HG02623 (cell line): ENCODE results near the gene UBE2L3.
"Not testable (repeated sequence)": the region's sequence is repeated elsewhere in the genome, so short reads cannot be mapped to it uniquely, and the experiment has no call there.

ENCODE experiments used
- ATAC-seq: cut with Tn5 transposase; IDR thresholded peaks from one replicate; pipeline ENCODE4 v1.9.1; 2021; ENCODE audit warnings: moderate library complexity; ENCODE audit not compliant: unreplicated experiment

UBE2L3 gene

DNA sequence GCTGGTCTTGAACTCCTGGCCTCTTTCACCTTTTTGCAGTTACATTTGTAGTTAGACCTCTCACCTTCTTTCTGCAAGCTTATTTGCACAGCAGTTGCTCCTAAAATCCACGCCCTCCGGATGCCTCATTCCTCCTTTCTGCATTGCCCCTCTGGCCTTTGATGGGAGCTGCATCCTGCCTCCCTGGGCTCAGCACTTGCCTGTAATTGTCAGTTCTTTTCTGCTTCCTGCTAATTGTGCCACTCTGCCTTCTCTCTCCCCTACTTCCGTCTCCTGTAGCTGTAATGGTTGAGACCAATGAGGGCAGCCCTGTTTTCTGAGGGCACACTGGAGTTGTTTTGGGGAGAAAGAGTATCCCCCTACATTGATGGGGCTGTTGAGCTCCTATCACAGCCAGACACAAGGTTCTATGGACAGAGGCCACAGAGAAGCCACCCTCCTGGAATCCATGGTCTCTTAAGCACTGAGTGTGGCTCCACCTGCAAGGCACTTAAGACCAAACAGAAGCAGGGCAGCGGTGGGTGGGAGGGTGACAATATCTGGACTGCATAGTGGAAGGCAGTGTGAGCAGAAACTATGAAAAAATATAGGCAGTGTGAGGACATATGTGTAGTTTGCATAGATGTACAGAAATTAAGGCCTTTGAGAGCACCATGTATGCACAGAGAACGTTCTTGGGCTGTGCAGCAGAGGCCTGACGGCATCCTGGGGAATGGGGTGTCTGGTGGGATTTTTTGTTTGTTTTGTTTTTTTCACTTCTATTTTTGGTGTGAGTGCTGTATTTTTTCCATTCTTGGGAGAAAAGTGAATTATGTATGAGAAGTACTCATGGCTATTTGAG lies 31.8 kb downstream of the UBE2L3 start:
- ATAC-seq = no peak

DNA sequence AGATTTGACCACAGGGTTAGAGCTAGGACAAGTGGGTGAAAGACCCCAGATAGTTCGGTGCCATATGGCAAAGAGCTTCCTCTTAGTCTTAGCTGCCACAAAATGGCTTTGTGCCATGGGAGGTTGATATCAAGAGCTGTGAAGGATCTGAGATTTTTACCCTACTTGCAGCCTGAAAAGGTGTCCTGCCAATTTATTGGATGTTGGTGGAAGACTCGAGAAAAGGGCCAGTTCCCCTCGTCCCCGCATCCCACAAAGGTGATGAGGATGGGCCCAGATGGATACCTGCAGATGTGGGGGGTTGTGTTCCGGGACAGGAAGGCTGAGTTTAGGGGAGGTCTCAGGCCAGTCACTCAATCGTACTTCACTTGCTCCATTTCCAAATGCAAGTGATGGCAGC lies 35.1 kb downstream of the UBE2L3 start:
- ATAC-seq = no peak

DNA sequence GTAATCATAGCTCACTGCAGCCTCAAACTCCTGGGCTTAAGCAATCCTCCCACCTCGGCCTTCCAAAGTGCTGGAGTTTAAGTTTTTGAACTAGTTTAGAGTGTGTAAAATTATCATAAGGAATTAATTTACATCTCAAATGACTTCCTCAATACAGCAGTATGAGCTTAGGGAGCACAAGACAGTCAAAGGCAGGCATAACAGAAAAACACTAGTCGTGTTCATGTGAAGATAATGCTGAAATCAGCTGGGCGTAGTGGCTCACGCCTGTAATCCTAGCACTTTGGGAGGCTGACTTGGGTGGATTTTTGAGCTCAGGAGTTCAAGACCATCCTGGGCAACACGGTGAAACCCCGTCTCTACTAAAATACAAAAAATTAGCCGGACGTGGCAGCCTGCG lies 36.5 kb downstream of the UBE2L3 start:
- no peak for ATAC-seq

DNA sequence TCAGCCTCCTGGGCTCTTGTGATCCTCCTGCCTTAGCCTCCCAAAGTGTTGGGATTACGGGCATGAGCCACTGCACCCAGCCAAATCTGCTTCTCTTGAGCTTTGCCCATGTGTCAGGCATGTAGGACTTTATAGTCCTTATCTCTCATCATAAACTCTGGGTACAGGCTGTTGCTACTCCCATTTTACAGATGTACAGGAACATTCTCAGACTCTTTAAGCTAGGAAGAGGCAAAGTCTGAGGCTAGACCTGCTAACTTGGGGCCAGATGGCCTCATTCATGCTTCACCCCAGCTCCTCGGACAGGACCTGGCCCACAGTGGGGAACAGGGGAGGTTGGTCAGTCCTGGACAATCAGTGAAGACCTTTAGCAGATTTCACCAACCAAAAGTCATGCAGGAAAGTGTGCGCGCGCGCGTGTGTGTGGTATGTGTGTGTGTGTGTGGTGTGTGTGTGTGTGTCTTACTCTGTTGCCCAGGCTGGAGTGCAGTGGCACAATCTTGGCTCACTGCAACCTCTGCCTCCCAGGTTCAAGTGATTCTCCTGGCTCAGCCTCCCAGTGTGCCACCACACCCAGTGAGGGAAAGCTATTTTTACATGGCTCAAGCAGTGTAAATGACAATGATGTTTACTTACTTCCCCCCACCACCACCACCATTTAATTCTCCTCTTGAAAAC lies 38.5 kb downstream of the UBE2L3 start:
- ATAC-seq = no peak

GRCh38 chr22:21606775-21607174 lies 39.3 kb downstream of the UBE2L3 start:
- no peak for ATAC-seq

GRCh38 chr22:21609556-21610157 lies 42.1 kb downstream of the UBE2L3 start:
- ATAC-seq = not testable (repeated sequence)

DNA sequence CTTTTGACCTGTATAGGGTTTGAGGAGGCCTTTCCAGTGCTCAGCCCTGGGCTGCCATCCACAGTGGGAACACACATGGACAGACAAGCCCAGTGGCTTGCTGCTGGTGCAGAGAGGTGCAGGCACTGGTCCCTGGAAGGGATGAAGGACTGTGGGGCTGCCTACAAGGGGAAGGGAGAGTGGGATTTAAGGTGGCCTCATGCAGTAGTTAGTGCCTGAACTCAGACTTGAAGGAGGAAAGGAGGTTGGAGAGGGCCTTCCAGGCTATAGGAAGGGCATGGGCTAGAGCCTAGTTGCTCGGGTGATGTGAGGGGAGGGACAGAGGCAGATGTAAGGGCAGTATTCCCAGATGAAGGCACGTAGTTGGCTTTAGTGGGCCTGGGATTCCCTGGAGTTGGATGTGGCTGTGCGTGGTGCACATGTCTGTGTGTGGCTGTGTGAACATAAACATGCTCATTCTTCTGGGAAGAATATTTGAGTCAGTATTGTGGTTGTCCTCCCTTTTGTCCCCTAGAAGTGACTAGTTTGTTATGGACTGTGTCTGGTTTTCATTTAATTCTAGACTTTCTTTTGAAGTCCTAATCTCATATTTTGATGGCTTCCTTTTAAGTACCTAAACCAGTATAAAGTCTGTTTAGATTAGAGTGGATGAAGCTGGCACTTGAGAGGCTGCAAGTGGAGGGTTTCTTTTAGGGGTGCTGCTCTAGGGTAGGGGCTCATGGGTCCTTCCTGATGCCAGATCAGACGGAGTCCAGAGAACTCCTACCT lies 43.9 kb downstream of the UBE2L3 start:
- no peak for ATAC-seq

DNA sequence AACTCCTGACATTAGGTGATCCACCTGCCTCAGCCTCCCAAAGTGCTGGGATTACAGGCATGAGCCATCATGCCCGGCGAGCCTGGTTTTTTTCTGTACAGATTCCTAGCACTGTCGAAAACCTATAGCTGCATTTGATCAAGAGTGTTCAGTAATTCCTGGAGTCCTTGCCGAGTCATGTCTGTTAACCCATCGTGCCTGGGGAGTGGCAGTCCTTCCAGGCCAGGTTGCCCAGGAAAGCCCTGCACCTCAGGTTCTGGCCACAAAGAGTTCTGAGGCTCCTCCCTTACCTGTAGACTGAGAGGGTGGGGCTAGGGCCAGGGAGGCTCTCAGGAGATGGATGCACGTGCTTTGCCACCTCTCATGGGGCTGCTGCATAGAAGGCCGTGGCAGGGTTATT lies 45.3 kb downstream of the UBE2L3 start:
- no peak for ATAC-seq

DNA sequence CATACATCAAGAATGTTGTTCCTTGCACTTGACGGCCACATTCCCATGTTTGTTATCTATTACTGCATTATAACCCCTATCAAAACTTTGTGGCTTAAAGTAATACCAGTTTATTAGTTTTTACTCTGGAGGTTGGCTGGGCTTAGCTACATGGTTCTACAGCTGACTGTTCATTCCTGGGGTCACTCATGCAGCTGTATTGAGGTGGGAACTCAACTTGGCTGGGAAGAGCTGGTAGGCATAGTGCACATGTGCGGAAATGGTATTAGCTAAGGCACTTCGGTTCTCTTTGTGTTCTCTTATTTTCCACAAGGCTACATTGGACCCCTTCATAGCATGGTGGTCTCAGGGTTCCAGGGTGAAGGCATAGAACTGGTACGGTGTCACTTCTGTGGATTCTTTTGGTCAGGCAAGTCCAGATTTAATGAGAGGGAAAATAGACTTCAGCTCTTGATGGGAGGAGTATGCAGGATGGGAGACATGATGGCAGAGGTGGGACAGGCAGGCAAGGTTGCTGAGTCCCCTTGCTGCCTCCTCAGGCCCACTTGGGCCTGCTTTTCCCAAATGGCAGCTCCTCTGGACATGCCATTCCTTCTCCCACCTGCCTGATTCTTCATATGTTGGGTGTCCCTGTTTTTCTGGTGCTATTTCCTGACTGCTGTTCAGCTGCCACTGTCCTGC lies 46.2 kb downstream of the UBE2L3 start:
- ATAC-seq = no peak

- no peak for ATAC-seq
These were observed 48.2 kb downstream of the UBE2L3 start for GRCh38 chr22:21615731-21616130.

DNA sequence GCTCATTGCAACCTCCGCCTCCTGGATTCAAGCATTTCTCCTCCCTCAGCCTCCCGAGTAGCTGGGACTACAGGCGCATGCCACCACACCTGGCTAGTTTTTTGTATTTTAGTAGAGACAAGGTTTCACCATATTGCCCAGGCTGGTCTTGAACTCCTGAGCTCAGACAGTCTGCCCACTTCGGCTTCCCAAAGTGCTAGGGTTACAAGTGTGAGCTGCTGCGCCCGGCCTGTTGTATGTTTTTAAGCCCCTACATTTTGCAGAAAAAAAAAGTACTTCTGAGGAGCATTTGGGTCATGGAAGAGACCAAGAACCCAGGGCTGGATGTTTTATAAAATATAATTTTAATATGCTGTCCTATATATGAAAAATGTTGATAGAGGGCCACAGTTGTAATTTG lies 49.8 kb downstream of the UBE2L3 start:
- ATAC-seq = not testable (repeated sequence)

DNA sequence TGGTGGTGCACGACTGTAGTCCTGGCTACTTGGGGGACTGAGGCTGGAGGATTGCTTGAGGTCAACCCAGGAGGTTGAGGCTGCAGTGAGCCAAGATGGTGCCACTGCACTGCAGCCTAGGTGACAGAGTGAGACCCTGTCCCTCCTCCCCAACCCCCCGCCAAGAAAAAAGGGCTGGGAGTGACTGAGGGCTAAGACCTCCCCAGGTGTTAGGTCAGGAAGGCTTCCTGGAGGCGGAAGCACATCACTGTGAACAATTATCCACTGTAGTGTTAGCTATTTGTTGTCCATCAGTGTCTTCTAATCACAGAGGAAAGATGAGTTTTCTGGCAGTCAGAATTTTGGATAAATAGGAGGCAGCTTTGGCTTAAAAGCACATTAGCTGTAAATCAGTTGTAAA lies 53.5 kb downstream of the UBE2L3 start:
- ATAC-seq = no peak

GRCh38 chr22:21622011-21622918 lies 54.8 kb downstream of the UBE2L3 start:
- ATAC-seq = no peak

DNA sequence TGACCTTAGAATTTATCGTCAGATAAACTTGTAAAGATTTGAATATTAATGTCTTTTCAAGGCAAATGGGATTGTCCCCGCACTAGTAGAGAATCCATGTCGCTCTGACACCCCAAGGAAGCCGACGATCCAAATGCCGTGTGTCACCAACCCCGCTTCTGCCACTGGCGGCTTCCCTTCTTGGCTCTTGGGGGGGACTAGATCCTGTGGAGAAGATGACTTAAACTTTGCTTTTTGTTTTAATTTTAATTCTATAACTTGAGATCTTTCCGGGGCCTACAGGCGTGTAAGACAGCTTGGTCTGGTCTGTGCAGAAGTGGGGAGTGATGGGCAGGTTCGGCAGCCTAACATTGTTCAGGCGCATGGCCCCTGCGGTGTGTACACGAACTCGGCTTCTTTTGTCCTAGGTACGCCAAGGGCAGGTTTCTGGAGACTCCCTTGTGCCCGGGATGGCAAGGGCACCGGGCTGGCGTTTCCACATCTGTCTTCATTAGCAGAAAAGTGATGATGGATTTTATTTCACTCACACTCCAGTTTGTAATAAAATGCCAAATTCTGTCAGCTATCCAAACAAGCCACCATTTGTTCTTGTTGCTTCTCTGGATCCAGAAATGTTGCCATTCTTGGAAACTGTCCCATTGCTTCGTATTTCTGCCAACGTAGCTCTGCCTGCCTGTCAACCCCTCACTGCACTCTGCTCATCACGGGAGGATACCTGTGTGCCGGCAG lies 55.6 kb downstream of the UBE2L3 start:
- ATAC-seq = no peak

DNA sequence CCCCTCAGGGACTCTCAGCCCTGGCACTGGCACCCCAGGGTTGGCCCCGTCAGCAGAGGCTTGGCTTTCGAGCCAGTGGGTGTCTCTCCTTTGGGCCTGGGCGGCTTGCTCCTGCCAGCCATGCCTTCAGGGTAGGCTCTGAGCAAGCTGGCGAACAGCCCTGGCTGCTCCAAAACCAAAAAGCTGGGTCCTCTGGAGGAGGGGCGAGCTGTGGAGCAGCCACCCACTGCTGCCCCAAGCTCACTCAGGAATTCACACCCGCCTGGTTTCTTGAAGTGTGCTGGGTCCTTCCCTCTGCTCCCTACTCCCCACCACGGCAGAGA lies 56.1 kb downstream of the UBE2L3 start:
- ATAC-seq = no peak

GRCh38 chr22:21624120-21624879 lies 56.8 kb downstream of the UBE2L3 start:
- ATAC-seq = no peak

DNA sequence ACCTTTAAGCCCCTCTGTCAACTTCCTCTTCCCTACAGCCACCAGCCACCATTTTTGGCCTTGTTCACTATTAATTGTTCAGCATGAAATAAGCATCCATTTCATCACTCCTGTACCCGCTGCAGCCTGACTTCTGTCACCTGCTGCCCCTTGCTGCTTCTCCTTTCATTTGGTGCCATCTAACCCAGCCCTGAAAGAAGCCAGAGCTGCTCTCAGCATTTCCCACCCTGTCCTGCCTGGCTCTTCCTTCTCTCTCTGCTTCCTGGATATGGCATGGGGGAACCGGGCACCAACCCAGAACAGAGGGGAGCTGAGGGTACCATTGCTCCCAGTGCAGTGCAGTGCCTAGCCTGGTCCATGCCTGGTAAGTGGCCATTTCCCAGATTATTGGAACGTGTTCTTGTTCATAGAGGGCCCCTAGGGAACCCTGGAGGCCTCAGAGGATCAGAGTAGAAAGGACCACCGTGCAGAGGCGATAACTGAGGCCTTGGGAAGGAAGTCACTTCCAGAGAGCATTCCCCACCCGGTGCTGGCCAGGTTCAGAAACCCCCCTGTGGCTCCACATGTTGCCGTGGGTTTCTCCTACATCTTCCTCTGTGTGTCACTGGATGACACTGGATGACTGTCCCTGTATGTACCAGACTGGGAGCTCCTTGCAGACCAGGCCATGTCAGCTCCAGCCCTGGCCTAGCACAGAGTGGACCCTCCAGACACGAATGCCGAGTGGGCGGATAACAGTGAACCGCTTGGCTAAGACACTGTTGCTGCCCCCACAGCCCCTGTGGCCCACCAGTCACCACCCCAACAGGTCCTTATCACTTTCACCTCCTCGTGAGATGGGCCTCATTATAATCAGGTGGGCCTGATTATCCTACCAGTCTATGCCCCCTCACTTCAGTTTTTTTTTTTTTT lies 57.6 kb downstream of the UBE2L3 start:
- no peak for ATAC-seq
